ENCODE results near the gene NAT14. TPM values are rescaled to one million over a fixed set of nuclear protein-coding genes. Genes with fewer than 3 reads are reported as not detected.
A peak's percentile ranks its signal among the peaks of the same experiment; 100 is the strongest.

The NAT14 gene
- total RNA-seq, 1 donor from 2014 or later, result 58.2 TPM

GRCh38 chr19:55456347-55456746, 28.6 kb upstream of the NAT14 start:
- Mint-ChIP-seq H3K27me3 (ENCODE audit: unreplicated experiment) (peaks cover 9% of the 10 kb centered on the region), H3K4me3 (ENCODE audit: unreplicated experiment) (no peak overlapping the region), H3K36me3 (ENCODE audit: unreplicated experiment) (peaks cover 9% of the 10 kb centered on the region), H3K27ac (ENCODE audit: unreplicated experiment) (no peak overlapping the region), H3K9me3 (ENCODE audit: unreplicated experiment) (no peaks in the 10 kb centered on the region), H3K4me1 (ENCODE audit: unreplicated experiment) (peaks cover 25% of the 10 kb centered on the region)
- TF ChIP-seq, protein P1, sequence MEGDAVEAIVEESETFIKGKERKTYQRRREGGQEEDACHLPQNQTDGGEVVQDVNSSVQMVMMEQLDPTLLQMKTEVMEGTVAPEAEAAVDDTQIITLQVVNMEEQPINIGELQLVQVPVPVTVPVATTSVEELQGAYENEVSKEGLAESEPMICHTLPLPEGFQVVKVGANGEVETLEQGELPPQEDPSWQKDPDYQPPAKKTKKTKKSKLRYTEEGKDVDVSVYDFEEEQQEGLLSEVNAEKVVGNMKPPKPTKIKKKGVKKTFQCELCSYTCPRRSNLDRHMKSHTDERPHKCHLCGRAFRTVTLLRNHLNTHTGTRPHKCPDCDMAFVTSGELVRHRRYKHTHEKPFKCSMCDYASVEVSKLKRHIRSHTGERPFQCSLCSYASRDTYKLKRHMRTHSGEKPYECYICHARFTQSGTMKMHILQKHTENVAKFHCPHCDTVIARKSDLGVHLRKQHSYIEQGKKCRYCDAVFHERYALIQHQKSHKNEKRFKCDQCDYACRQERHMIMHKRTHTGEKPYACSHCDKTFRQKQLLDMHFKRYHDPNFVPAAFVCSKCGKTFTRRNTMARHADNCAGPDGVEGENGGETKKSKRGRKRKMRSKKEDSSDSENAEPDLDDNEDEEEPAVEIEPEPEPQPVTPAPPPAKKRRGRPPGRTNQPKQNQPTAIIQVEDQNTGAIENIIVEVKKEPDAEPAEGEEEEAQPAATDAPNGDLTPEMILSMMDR (IDR thresholded peaks at IDR 0.05), result no peak
- no peak for DNase-seq (ENCODE audit: extremely low spot score, unreplicated experiment)

- Mint-ChIP-seq H3K4me1 (ENCODE audit: unreplicated experiment) (peaks cover 24% of the 10 kb centered on the region), H3K4me3 (ENCODE audit: unreplicated experiment) (no peak overlapping the region), H3K27ac (ENCODE audit: unreplicated experiment) (no peak overlapping the region), H3K27me3 (ENCODE audit: unreplicated experiment) (peaks cover 6% of the 10 kb centered on the region), H3K9me3 (ENCODE audit: unreplicated experiment) (no peaks in the 10 kb centered on the region), H3K36me3 (ENCODE audit: unreplicated experiment) (peaks cover 9% of the 10 kb centered on the region)
- TF ChIP-seq, protein P1 (IDR thresholded peaks at IDR 0.05), result no peak
- DNase-seq (ENCODE audit: extremely low spot score, unreplicated experiment), result no peak
These were observed 27.1 kb upstream of the NAT14 start for GRCh38 chr19:55457683-55458457.

DNA sequence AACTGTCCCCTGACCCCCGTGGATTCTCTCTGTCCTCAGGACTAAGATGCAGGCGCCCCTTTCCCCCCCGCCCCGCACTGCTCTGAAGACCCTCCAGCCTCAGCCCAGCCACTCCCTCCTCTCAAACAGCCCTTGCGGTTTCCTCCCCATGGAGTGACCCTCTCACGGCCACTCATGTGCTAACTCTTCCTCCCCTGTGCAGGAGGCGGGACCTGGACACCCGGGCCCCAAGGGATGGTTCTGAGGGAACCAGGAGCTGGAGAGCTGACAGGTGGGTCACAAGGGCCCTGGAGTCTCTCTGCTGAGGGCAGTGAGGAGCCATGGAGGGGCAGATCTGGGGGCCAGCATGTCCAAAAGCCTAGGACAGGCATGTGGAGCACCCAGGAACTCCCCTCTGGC, 25.4 kb upstream of the NAT14 start:
- Mint-ChIP-seq H3K27ac (ENCODE audit: unreplicated experiment) (no peak overlapping the region), H3K36me3 (ENCODE audit: unreplicated experiment) (peaks cover 3% of the 10 kb centered on the region), H3K4me1 (ENCODE audit: unreplicated experiment) (peaks cover 20% of the 10 kb centered on the region), H3K4me3 (ENCODE audit: unreplicated experiment) (no peak overlapping the region), H3K27me3 (ENCODE audit: unreplicated experiment) (no peaks in the 10 kb centered on the region), H3K9me3 (ENCODE audit: unreplicated experiment) (no peaks in the 10 kb centered on the region)
- TF ChIP-seq, protein P1 (IDR thresholded peaks at IDR 0.05), result no peak
- no peak for DNase-seq (ENCODE audit: extremely low spot score, unreplicated experiment)

- no peaks in the 10 kb centered on the region for H3K36me3 Mint-ChIP-seq (ENCODE audit: unreplicated experiment)
- H3K4me3 Mint-ChIP-seq (ENCODE audit: unreplicated experiment), result peak overlapping the region; percentile 86
- H3K27me3 Mint-ChIP-seq (ENCODE audit: unreplicated experiment), result no peaks in the 10 kb centered on the region
- no peak for DNase-seq (ENCODE audit: extremely low spot score, unreplicated experiment)
- peaks cover 20% of the 10 kb centered on the region for H3K4me1 Mint-ChIP-seq (ENCODE audit: unreplicated experiment)
- peak overlapping the region; percentile 71 for H3K27ac Mint-ChIP-seq (ENCODE audit: unreplicated experiment)
- H3K9me3 Mint-ChIP-seq (ENCODE audit: unreplicated experiment), result no peaks in the 10 kb centered on the region
- TF ChIP-seq, protein P1 (IDR thresholded peaks at IDR 0.05), result no peak
These were observed 24.9 kb upstream of the NAT14 start for GRCh38 chr19:55459950-55460657.

DNA sequence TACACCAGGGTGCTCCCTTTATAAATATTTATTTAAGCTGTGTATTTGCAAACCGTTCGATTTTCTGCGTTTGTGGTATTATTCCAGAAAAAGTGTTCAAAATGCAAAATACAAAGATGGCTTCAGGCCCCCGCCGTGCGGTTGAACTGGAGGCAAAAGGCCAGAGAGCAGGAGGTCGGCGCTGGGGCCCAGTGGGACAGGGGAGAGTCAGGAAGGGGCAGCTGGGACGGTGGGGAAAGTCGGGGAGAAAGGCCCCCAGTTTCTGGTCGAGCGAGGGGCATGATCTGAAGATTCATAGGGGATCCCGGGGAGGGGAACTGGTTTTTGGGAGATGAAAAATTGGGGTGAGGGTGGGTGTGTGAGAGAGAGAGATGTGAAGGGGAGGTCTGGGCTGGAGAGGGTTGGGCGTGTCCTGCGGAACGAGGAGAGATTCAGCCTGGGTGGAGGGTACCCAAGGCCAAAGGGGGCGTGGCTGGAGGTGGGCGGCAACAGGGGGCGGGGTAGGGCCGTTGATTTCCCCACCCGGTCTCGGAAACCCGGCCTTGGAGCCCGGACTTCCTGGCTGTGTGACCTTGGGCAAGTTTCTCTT, 24.2 kb upstream of the NAT14 start:
- peak overlapping the region; percentile 71 for H3K27ac Mint-ChIP-seq (ENCODE audit: unreplicated experiment)
- H3K4me1 Mint-ChIP-seq (ENCODE audit: unreplicated experiment), result peaks cover 20% of the 10 kb centered on the region
- no peak for DNase-seq (ENCODE audit: extremely low spot score, unreplicated experiment)
- no peaks in the 10 kb centered on the region for H3K36me3 Mint-ChIP-seq (ENCODE audit: unreplicated experiment)
- TF ChIP-seq, protein P1 (IDR thresholded peaks at IDR 0.05), result no peak
- H3K4me3 Mint-ChIP-seq (ENCODE audit: unreplicated experiment), result peak overlapping the region; percentile 86
- H3K9me3 Mint-ChIP-seq (ENCODE audit: unreplicated experiment), result no peaks in the 10 kb centered on the region
- H3K27me3 Mint-ChIP-seq (ENCODE audit: unreplicated experiment), result no peaks in the 10 kb centered on the region
